Stimulated activated CD4-positive, alpha-beta T cell treated with anti-CD3 and anti-CD28 coated beads, Interleukin-4, amount 100 ng/mL, for 24 hours (primary cell): Measurements from ENCODE around the gene TXNRD3.

Experiments
- DNase-seq: peaks from one replicate; pipeline ENCODE4 v3.0.0-alpha.2; 2020

The TXNRD3 gene

DNA sequence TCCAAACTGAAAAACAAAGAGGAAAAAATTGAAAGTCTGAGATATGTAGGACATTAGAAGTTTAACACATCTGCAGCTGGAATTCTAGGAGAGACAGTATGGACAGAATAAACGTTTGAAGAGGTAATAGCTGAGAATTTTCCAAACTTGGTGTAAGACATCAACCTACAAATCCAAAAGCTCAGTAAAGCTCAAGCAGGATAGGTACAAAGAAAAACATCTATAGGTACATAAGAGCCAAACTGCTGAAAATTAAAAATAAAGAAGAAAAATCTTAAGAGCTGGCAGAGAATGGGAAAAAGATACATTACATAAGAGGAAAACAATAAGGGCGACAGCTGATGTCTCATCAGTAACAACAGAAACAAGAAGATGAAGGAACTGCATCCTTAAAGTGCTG lies 73.4 kb downstream of the TXNRD3 start:
- no peak for DNase-seq

DNA sequence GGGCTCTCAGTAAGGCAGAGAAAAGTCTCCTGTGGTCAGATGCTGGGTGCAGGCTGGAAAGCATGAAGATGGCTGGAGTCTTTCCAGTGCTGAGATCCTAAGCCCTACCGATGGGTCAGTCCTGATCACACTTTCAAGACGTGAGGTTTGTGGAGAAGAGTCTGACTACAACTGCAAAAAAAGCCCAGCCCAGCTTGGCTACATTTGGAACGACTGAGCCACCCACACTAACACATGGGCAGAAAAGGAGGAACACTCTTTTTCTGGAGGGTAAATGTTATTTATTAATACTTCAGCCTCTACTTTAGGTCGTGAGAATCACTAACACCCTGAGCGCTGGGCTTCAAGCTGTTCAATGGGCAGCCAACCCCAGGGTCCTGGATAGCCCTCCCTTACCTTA lies 74.2 kb downstream of the TXNRD3 start:
- DNase-seq: no peak

DNA sequence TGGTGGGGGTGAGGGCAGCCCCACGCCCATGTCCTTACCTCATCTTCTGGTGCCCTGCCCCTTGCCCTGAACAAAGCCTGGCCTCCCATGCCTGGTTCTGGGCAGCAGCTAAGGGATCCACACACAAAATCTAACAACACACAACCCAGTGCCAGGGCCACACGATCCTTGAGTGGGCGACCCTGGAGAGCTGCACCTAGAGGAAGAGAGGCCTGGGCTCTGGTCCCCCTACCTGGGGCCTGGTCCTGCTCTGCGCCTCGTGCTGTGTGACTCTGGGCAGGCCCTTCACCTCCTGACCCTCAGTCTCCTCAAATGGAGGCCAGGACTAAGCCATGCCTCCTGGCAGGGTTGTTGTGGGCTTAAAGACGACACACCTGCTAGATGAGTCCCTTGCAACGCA lies 76.2 kb downstream of the TXNRD3 start:
- no peak for DNase-seq

DNA sequence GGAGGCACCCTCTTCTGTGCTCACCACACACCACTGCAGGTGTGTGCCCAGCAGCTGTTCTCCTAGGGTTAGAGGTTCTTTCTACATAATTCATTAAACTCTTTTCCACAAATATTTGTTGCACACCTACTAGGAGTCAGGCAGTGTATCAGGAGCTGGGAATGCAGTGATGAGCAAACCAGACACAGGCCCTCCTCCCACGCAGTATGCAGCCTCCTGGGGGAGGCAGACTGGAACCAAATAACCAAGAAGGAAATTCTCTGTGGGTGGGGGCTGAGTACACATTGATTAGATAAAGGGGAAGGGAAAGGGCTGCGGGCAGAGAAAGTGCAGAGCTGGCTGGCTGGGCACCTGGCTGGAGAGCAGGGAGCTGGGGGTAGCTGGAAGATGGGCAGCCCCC lies 77.7 kb downstream of the TXNRD3 start:
- DNase-seq: no peak

DNA sequence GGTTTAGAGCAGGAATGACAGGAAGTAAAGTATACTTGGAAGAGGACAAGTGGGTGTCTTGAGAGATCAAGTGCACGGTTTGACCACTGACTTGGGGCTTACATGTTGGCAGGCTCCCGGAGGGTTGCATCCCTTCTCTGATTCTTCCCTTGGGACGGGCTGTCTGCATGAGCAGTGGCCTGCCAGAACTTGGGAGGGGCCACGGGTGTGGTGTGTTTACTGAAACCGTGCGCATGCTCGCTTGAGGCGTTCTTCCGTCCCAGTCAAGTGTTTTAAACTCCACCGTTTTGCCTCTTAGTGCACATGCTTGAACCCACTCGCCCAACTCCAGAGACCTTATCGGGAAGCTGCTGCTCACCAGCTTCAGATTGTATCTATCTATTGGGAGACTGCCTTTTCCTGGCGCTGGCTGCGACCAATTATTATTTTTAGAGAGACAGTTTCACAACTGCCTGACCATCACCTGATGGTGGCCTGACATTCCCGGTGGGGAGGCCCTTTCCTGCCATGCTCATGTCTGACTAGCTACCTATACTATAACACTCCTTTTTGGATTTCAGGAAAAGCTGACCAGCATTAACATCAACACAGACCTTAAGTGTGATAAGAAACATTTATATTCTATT lies 81.3 kb downstream of the TXNRD3 start:
- DNase-seq: no peak

DNA sequence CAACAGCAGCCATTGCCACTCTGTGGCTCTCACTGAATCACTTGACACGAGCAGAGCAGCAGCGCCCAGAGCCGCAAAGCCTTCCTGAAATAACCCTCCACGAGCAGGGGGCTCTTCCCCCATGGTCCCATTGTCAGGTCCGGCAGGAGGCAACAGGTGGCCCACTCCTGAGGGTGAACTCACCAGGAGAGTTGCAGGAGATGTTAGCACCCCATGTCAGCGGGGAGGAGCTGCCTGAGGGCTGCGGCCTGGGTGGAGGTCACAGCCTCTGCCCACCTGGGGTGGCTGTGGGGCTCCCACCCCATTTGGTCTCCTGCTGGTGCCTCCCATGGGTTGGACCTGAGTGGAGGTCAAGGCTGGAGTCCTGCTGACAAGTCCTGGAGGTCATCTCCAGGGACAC lies 83.8 kb downstream of the TXNRD3 start:
- DNase-seq: no peak

DNA sequence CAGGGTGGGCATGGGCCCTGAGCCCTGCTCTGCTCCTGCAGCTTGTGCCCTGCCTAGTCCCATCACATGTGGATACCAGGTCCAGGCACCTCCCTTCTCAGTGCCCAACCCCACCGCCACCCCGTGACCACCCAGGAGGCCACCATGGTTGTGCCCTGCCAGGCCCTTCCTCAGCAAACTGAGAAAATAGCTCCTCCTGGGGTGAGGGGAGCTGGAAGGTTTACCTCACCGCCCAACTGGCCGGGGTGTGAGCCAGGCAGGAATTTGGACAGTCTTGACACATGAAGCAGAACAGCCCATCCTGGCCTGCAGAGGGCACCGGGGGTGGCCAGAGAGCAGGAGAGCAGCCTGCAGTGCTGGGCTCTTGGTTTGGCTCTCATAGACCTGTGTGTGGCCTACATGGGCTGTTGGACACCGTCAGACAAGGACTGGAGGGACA lies 84.8 kb downstream of the TXNRD3 start:
- no peak for DNase-seq

DNA sequence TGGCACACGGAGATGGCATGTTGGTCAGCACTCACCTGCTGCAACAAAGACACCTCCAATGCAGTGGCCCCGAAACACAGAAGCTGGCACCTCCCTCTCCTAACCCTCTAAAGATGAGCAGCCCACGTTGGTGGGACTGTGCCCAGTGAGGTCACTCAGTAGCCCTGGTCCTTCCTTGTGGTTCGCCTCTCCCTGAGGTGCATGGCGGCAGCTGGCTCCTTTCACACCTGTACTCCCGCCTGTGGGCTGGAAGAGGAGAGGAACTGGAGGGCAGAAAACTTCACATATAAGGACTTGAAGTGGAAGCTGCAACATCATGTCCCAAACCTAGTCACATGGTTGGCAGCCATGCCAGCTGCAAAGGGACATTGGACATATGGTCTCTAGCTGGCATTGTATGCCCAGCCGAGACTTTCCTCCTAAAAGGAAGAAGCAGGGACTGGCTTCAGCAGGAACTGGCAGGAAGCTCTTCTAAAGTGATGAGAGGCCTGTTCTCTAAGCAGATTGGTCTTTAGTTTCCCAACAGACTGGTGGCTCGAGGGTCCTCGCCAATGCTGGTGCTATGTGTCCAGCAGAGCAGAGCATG lies 85.4 kb downstream of the TXNRD3 start:
- DNase-seq: no peak

DNA sequence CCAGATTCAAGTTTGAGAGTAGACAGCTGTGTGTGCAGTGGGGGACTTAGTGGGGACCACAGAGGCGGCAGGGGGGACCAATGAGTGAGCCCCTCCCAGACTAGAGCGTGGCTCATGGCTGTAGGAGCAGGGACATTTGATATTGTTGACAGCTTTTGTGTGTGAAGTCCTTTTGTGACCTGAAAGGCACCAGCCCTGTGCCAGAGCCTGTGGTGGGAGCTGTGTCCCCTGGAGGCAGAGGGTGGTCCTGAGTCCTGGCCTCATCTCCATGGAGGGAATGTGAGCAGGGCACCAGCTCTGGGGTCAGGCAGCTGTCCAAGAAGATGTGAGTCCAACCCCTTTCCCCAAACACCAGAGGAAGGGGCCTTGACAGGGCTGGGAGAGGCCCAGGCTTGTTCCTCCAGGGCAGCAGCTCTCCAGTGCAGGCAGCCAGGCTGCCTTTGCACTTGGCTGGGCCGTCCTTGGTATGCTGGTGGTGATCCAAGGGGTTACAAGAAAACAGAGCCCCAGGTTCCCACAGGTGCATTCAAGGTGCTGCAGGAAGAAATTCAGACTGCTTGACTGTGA lies 86.1 kb downstream of the TXNRD3 start:
- DNase-seq: no peak

DNA sequence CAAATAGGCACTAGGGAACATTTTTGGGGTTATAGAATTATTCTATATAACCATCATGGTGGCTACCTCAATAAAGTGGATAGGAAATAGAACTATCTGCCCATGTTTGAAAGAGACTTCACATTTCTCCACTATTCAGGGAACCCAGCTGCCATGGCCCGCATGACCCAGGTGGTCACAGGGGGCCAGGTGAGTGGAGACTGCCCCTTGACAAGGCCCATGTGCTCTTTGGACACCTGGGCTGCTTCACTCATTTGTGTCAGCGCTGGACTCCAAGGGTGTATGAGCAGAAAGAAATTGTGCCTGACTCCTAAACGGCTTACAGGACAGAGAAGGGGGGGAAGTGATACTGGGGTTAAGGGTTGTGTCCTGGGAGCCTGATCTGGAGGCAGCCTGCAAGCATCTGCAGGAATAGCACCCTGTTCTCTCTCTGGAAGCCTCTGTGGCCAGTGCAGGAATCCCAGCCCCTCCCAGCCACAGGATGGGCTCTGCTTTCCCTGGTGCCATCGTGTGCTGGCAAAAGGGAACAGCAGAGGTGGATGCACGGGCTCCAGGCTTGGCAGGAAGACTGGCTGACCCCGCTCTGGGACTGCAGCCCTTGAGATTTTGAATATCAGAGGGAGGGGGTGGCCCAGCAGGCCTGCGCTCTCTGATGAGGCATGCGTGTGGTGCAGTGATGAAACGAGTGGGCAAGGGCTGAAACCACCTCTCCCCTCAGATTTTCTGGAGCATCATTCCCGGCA lies 87.1 kb downstream of the TXNRD3 start:
- DNase-seq: no peak

DNA sequence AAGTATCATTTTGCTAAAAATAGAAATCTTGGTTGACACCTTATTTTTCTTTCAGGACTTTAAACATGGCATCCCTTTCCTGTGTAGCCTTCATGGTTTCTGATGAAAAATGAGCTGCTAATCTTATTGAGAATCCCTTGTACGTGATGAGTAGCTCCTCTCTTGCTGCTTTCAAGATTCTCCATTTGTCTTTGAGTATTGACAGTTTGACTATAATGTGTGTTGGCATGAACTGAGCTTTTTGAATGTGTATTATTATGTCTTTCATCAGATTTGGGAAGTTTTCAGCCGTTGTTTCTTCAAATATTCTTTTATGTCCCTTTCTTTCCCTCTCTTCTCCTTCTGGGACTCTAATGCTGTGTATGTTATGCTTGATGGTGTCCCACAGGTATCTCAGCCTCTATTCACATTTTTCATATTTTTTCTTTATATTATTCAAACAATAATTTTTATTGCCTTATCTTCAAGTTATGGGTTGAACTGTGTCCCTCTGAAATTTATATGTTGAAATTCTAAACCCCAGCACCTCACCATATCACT lies 92.1 kb downstream of the TXNRD3 start:
- DNase-seq: no peak

DNA sequence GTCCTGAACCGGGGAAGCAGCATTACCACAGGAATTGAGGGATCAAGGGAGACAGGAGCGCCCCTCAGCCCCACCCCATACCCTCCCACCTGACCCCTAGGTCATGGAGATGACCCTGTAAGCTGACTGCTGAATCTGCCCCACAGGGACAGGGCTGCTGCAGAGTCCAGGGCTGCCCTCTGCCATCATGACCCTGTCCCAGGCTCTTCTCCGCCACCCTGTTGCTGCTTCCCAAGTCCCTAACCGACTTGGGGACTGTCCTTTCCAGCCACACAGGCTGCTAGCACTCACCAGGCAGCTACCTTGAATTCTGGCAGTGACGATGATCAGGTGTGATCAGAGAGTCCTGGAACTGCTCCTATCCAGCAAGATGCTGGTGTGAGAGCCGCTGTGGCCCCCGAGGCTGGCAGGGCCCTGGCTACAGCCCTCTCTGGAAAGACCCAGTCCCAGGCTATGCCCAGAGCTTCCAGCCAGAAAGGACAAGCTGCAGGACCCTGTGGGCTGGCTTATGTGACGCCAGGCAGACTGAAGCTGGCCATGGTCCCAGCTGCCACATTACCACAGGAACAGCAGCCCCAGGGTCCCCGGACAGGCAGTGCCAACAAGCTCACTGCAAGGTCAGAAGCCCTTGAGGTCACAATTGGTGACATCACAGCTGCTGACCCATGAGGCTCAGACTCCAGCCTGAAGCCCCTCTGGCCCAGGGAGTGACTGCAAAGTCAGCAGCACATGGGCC lies 96.4 kb downstream of the TXNRD3 start, which contains the start of gene C3orf22:
TSS of gene C3orf22 (minus strand) at position 597 of the 736 bp plus-strand sequence. CDS start 5,542 bp downstream, outside the sequence.
- DNase-seq: no peak

DNA sequence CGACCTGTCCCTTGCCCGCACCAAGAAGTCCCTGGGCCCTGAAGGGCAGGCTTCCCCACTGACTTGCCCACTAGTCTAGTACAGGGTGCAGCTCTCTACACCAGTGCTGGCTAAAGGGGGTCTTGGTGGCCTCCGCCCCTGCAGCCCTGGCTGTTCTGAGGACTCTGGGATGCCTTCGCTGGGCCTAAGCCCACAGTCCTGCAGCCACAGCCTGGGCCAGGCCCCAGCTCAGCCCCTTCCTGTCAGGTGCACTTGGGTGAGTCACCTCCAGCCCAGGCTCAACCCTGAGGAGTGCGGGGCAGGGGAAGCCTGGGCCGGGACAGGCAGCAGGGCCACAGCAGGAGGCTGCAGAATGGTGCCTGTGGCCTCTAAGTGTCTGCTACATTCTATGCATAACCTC lies 97.2 kb downstream of the TXNRD3 start:
- no peak for DNase-seq

DNA sequence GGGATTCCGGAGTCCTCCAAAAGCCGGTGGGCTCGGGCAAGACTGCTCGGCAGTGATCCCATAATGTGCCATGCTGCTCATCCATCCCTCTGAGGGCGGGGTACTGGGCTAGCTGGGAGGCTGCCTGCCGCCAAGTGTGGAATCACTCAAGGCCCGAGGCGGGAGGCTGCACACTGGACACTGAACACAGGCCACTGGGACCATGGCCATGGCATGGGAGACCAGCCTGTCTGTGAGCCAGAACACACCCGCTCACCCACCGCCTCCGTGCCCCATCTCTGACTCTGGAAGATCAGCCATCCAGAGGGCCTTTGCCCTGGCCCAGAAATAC lies 97.5 kb downstream of the TXNRD3 start:
- DNase-seq: peak; percentile 2
